GM18907 (cell line): Measurements from ENCODE around the gene NRP2.

ENCODE experiments used
- ATAC-seq: cut with Tn5 transposase; IDR thresholded peaks from one replicate; pipeline ENCODE4 v1.9.1; 2021; ENCODE audit warnings: mild to moderate bottlenecking, moderate library complexity; ENCODE audit not compliant: unreplicated experiment

NRP2 gene

GRCh38 chr2:205752296-205752820 is 70.1 kb downstream of the NRP2 start:
- ATAC-seq: no peak

GRCh38 chr2:205752924-205753323 is 70.6 kb downstream of the NRP2 start:
- no peak for ATAC-seq

- no peak for ATAC-seq
Measured at GRCh38 chr2:205754285-205754923, 72.1 kb downstream of the NRP2 start.

- no peak for ATAC-seq
Measured at GRCh38 chr2:205754924-205755321, 72.6 kb downstream of the NRP2 start.

GRCh38 chr2:205755923-205756322 is 73.6 kb downstream of the NRP2 start:
- no peak for ATAC-seq

GRCh38 chr2:205757271-205757670 is 75.0 kb downstream of the NRP2 start:
- ATAC-seq: no peak

GRCh38 chr2:205758051-205758450 is 75.8 kb downstream of the NRP2 start:
- ATAC-seq: no peak

GRCh38 chr2:205758500-205758899 is 76.2 kb downstream of the NRP2 start:
- no peak for ATAC-seq

GRCh38 chr2:205759257-205759656 is 77.0 kb downstream of the NRP2 start:
- no peak for ATAC-seq

- ATAC-seq: no peak
Measured at GRCh38 chr2:205759732-205760131, 77.4 kb downstream of the NRP2 start.

GRCh38 chr2:205760157-205760556 is 77.9 kb downstream of the NRP2 start:
- no peak for ATAC-seq

GRCh38 chr2:205761421-205761820 is 79.1 kb downstream of the NRP2 start:
- ATAC-seq: no peak

GRCh38 chr2:205762881-205763280 is 80.6 kb downstream of the NRP2 start:
- no peak for ATAC-seq

- no peak for ATAC-seq
Measured at GRCh38 chr2:205763708-205764211, 81.5 kb downstream of the NRP2 start.

- no peak for ATAC-seq
Measured at GRCh38 chr2:205764270-205764746, 82.0 kb downstream of the NRP2 start.

- ATAC-seq: no peak
Measured at GRCh38 chr2:205765151-205765550, 82.8 kb downstream of the NRP2 start.

GRCh38 chr2:205766779-205767359 is 84.6 kb downstream of the NRP2 start:
- no peak for ATAC-seq

- ATAC-seq: no peak
Measured at GRCh38 chr2:205767617-205768016, 85.3 kb downstream of the NRP2 start.

- ATAC-seq: no peak
Measured at GRCh38 chr2:205768341-205768740, 86.0 kb downstream of the NRP2 start.

GRCh38 chr2:205768815-205769494 is 86.7 kb downstream of the NRP2 start:
- no peak for ATAC-seq

GRCh38 chr2:205769495-205769850 is 87.2 kb downstream of the NRP2 start:
- ATAC-seq: no peak

GRCh38 chr2:205769879-205770278 is 87.6 kb downstream of the NRP2 start:
- ATAC-seq: no peak
